C4-2B (cell line): ENCODE data around the gene TUSC2.

Experiments used
- H3K27ac ChIP-seq: fragments of 450-650 bp; 2 replicates; pipeline ENCODE4 v1.5.1; 2017
- ZFX ChIP-seq: fragments of 450-650 bp; IDR thresholded peaks from 2 replicates; pipeline ENCODE4 v1.6.1; 2017
- TF ChIP-seq, protein P1 (sequence below): fragments of 450-650 bp; conservative IDR thresholded peaks from 2 replicates; pipeline ENCODE4 v1.5.1; 2017; ENCODE audit warnings: mild to moderate bottlenecking

Gene TUSC2

DNA sequence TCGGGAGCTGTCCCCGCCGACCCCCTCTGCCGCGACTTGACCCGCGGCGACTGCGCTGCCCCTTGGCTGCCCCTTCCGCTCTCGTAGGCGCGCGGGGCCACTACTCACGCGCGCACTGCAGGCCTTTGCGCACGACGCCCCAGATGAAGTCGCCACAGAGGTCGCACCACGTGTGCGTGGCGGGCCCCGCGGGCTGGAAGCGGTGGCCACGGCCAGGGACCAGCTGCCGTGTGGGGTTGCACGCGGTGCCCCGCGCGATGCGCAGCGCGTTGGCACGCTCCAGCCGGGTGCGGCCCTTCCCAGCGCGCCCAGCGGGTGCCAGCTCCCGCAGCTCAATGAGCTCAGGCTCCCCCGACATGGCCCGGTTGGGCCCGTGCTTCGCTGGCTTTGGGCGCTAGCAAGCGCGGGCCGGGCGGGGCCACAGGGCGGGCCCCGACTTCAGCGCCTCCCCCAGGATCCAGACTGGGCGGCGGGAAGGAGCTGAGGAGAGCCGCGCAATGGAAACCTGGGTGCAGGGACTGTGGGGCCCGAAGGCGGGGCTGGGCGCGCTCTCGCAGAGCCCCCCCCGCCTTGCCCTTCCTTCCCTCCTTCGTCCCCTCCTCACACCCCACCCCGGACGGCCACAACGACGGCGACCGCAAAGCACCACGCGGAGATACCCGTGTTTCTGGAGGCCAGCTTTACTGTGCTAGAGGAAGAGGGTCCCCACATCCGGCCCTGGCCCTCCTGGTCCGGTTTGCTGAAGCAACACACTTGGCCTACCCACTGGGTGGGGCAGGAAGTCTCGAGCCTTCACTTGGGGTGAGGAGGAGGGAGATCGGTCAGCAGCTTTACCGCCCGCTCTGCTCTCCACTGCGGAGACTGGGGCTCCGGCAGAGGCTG, 12.7 kb upstream of the TUSC2 start, which contains the start of gene RASSF1:
Gene RASSF1, minus strand, starts transcription at position 389 of the 882 bp plus-strand sequence. Its CDS starts 31 bp downstream, at position 358.
- H3K27ac ChIP-seq = no peak within 1 kb of the TSS

DNA sequence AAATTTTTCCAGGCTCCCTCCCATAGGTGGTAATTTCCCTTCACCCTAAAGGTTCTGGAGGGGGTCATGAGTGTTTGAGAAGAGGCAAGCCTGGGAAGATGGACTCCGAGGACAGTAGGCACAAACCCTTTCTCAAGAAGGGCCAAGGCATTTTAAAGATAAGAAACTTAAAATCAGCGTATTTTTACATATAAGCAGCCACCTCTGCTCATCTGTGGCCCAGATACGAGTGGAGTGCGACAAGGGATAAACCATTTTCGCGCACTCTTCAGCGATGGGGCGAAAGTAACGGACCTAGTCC, 12.1 kb upstream of the TUSC2 start:
- no peak overlapping the region for H3K27ac ChIP-seq
- TF ChIP-seq, protein P1, sequence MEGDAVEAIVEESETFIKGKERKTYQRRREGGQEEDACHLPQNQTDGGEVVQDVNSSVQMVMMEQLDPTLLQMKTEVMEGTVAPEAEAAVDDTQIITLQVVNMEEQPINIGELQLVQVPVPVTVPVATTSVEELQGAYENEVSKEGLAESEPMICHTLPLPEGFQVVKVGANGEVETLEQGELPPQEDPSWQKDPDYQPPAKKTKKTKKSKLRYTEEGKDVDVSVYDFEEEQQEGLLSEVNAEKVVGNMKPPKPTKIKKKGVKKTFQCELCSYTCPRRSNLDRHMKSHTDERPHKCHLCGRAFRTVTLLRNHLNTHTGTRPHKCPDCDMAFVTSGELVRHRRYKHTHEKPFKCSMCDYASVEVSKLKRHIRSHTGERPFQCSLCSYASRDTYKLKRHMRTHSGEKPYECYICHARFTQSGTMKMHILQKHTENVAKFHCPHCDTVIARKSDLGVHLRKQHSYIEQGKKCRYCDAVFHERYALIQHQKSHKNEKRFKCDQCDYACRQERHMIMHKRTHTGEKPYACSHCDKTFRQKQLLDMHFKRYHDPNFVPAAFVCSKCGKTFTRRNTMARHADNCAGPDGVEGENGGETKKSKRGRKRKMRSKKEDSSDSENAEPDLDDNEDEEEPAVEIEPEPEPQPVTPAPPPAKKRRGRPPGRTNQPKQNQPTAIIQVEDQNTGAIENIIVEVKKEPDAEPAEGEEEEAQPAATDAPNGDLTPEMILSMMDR = no peak
- TF ChIP-seq ZFX = no peak

More for the DNA sequence above, 12.7 kb upstream of the TUSC2 start, which contains the start of gene RASSF1:
- no peak for TF ChIP-seq ZFX
- TF ChIP-seq, protein P1 = no peak

DNA sequence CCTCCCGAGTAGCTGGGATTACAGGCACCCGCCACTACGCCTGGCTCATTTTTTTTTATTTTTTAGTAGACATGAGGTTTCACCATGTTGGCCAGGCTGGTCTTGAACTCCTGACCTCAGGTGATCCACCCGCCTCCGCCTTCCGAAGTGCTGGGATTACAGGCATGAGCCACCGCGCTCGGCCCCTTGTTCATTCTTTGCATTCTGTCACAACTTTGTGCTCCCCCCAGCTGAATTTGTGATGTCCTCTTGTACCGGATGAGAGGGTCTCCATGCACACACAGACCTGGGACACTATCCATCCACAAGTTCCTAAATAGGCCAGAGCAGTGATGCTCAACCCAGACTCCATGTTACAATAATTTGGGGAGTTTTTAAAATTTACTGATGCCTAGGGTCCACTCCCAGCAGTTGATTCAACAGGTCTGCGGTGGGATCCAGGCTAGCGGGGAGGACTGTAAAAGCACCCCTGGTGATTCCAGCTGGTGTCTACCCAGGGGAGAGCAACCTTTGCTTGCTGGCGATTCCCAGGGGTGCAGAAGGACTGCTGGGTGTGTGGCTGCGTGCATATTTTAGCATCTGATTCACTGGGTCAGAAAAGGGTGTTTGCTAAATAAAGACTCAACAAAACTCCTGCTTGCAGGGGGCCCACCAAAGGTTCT, 11.6 kb upstream of the TUSC2 start:
- TF ChIP-seq, protein P1 = no peak
- no peak for TF ChIP-seq ZFX
- no peak overlapping the region for H3K27ac ChIP-seq

DNA sequence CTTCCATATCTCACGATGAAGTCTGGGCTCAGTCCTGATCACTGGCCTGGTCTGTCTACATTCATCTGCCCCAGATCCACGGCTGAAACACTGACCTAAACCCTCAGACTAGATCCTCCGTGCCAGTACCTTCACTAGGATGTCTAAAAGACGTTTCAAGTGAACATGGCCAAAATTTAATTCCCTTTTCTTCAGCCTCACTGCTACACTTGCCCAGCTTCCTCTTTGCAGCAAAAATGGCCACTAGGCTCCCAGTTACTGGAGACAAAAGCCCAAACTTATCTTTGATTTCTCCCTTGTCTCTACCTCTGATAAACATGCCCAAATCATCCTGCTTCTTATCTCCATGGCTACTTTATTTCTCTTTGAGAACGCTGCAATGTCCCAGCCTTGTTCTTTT, 10.9 kb upstream of the TUSC2 start:
- TF ChIP-seq ZFX = no peak
- TF ChIP-seq, protein P1 = no peak
- H3K27ac ChIP-seq = peak overlapping the region; percentile 97; the same call in 1 of the 2 replicates

DNA sequence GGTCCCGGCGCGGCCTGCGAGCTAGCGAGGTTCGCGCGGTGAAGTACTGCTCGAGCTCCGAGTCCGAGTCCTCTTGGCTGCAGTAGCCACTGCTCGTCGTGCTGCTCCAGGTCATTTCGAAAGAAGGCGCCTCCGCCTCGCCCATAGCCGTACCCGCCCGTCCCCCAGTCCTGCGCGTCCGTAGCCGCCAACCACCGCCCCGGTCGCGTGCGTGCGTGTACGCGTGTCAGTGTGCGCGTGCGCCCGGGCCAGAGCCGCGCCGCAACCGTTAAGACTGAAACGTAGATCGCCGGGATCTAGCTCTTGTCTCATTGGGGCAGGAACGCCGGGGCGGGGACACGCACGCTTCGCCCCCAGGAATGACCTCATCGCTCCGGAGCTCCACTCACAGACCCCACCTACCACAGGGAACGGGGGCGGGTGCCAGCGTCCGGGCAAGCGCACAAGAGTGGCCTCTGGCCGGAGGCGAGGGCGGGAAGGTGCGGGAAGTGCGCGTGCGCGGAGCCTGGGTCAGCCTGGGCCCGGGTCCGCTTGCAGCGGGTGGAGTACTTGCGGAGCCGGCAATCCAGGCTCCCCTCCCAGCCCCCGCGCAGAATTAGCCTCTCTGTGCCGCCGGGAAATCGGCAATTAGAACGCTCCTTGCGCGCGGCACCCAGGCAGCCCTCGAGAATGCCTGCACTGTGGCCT, 9.3 kb upstream of the TUSC2 start:
- peak overlapping the region; percentile 97 for H3K27ac ChIP-seq
- TF ChIP-seq, protein P1 = no peak
- no peak for TF ChIP-seq ZFX

DNA sequence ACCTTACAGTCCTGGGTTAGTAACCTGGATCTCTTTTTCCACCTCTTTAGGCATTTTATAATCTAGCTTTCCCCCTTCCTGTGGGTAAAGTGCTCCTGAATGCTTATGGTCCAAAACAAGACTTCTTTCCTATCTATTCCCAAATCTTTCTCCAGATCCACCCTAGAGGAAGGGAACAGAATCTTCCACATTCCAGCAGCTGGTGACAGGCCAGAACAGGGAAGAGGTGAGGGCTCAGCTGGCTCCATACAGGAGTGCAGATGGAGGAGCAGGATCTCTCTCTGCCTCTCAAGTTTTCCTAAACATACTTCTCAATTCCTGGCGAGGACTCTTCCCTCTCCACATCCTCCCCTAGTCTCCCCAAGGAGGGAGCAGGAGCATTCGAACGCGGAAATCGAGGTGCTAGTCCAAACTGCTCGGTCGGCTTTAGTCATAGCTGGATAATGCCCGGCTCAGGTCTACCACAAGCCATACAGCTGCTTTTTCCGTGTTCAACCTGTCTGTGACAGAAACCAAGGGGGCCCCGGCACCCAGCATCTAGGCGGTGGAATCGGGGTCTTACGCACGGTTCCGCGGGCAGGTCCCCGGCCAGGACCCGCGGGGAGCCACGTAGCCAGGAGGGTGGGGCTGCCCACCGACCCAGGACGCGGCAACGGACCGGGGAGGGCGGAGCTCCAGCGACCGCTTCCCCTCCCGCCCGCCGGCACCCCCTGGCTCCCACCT, 8.6 kb upstream of the TUSC2 start:
- peak overlapping the region; percentile 97 for H3K27ac ChIP-seq
- TF ChIP-seq, protein P1 = no peak; the same call in 1 of the 2 replicates
- TF ChIP-seq ZFX = no peak
